Measurements from ENCODE around the gene SFXN4. TPM values are rescaled to one million over a fixed set of nuclear protein-coding genes. Genes with fewer than 3 reads are reported as not detected.
"Not testable (repeated sequence)": the region's sequence is repeated elsewhere in the genome, so short reads cannot be mapped to it uniquely, and the experiment has no call there.

Gene SFXN4
- polyA plus RNA-seq, 6 donors from 2014 or later: 11.0 to 17.1 (median 13.9) TPM

DNA sequence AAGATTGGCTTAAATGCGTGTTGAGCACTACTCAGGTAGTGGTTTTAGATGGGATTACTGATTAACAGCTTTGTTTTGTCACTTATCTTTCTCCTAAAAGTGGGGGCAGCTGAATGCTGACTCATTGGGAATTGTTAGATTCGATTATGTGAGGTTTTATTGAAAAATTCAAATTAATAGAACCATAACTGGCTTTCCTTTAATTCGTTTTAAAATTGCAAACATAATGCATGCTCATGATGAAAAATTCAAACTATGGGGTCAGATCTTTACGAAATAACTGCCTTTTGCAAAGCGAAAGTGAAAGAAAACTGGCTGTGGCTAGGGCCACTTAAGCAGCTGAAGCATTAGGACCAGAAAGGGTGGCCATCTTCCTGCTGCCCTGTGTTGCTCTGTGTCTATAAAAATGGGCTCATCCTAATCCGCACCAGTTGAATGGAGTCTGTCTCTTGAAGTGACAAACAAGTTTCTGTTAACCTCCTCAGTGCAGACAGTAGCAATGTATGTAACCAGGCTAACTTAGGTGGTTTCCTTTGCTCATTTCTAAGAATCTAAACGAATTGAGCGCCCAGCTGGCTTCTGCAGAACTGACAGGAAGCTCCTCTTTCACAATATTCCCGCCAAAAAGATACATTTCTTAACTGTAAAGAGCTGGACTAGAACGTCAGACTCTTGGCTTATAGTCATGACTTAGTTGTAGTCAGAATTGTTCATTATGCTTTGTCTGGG lies 33.8 kb downstream of the SFXN4 start:
- Mint-ChIP-seq H3K36me3 (peaks cover 10 to 11% of the 10 kb centered on the region in 2 donors), H3K4me1 (peaks cover 21 to 26% (median 24%) of the 10 kb centered on the region in 3 donors), H3K27ac (peak overlapping the region; percentile 1 to 89 (median 73)), H3K27me3 (no peaks in the 10 kb centered on the region), H3K9me3 (no peaks in the 10 kb centered on the region), H3K4me3 (peak overlapping the region; percentile 82 to 92 (median 86))
- DNase-seq: peak; percentile 8
- ATAC-seq (ENCODE audit: low read depth in 2 of 2): peak; percentile 61 to 63

DNA sequence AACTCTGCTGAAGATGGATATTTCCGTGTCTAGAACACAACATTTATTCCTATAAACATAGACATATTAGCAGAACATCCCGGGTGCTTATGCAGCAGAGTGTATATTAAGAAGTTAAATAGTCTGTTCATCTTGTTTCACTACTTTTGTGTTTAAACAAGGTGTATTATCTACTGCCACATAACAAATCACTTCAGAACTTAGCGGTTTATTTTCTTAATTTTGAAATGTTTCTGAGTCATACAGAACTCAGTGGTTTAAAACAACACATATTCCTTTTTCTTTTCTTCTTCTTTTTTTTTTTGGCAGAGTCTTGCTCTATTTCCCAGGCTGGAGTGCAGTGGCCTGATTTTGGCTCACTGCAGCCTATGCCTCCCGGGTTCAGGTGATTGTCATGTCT lies 35.8 kb downstream of the SFXN4 start:
- Mint-ChIP-seq H3K4me3 (no peak overlapping the region), H3K4me1 (peaks cover 21 to 26% (median 24%) of the 10 kb centered on the region in 3 donors), H3K36me3 (peaks cover 18 to 20% of the 10 kb centered on the region in 2 donors), H3K27me3 (no peaks in the 10 kb centered on the region), H3K27ac (no peak overlapping the region), H3K9me3 (no peaks in the 10 kb centered on the region)
- ATAC-seq (ENCODE audit: low read depth in 2 of 2) (no peak), DNase-seq (no peak)

DNA sequence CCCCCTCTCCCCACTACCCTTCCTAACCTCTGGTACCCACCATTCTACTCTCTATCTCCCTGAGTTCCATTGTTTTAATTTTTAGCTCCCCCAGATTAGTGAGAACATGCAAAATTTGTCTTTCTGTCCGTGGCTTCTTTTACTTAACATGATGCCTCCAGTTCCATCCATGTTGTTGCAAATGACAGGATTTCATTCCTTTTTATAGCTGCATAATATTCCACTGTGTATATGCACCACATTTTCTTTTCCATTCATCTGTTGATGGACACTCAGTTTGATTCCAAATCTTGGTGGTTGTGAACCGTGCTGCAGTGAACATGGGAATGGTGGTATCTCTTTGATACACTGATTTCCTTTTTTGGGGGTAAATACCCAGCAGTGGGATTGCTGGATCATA lies 39.6 kb downstream of the SFXN4 start:
- peaks cover 13 to 16% of the 10 kb centered on the region in 2 donors for H3K36me3 Mint-ChIP-seq

DNA sequence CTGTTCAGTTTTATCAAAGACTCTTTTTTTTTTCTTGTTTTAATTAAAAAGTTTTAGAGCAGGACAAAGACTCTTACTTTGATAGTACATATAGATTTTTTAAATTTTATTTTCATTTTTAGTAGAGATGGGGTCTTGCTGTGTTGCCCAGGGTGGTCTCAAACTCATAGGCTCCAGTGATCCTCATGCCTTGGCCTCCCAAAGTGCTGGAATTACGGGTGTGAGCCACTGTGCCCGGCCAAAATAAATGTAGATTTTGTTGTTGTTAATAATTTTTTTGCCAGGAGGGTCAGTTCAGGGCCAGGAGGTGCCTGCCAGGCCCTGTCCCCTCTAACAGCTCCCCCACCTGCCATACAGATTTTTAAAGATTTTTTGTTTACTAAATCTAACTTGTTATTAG lies 44.6 kb downstream of the SFXN4 start:
- H3K9me3 Mint-ChIP-seq: no peaks in the 10 kb centered on the region
- DNase-seq: no peak
- no peaks in the 10 kb centered on the region for H3K27me3 Mint-ChIP-seq
- no peak overlapping the region for H3K4me3 Mint-ChIP-seq
- ATAC-seq (ENCODE audit: low read depth in 2 of 2): no peak
- H3K4me1 Mint-ChIP-seq: peaks cover 0 to 2% (median 0%) of the 10 kb centered on the region in 3 donors
- H3K36me3 Mint-ChIP-seq: peaks cover 11 to 12% of the 10 kb centered on the region in 2 donors
- H3K27ac Mint-ChIP-seq: no peak overlapping the region

More for the DNA sequence above, 39.6 kb downstream of the SFXN4 start:
- Mint-ChIP-seq H3K27me3 (no peaks in the 10 kb centered on the region), H3K4me1 (peaks cover 7 to 8% (median 7%) of the 10 kb centered on the region in 3 donors), H3K9me3 (no peaks in the 10 kb centered on the region), H3K4me3 (no peak overlapping the region), H3K27ac (no peak overlapping the region)
- DNase-seq (no peak), ATAC-seq (ENCODE audit: low read depth in 2 of 2) (no peak)

DNA sequence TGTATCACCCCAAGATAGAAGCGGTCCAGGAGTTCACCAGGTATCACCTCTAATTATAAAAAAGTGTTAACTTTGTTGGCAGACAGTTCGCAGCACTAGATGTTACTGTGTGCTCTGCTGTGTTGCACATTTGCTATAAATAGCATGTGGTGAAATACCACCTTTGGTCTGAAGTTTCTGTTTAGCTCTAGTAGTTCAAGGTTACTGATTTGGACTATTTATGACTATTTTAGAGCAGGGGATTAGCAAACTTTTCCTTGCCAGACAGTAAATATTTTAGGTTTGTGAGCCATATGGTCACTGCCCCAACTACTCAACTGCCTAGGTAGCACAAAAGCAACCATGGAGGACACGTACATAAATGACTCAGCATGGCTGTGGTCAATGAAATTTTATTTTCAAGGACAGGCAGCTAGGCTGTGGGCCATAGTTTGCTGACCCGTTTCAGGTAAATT lies 45.1 kb downstream of the SFXN4 start:
- Mint-ChIP-seq H3K4me1 (peaks cover 0 to 2% (median 0%) of the 10 kb centered on the region in 3 donors), H3K4me3 (no peak overlapping the region), H3K36me3 (peaks cover 7 to 9% of the 10 kb centered on the region in 2 donors), H3K27me3 (no peaks in the 10 kb centered on the region), H3K27ac (no peak overlapping the region), H3K9me3 (no peaks in the 10 kb centered on the region)
- ATAC-seq (ENCODE audit: low read depth in 2 of 2) (no peak), DNase-seq (no peak)

DNA sequence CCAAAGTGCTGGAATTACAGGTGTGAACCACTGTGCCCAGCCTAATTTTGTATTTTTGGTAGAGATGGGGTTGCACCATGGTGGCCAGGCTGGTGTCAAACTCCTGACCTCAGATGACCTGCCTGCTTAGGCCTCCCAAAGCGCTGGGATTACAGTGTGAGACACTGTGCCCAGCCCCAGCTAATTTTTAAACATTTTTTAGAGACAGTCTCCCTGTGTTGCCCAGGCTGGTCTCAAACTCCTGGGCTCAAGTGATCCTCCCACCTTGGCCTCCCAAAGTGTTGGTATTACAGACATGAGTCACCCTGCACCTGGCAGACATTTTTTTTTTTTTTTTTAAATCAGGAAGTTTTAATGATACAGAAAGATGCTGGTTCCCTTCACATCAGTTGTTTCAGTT lies 46.1 kb downstream of the SFXN4 start:
- H3K36me3 Mint-ChIP-seq: peaks cover 9% of the 10 kb centered on the region in 2 donors
- H3K4me3 Mint-ChIP-seq: no peak overlapping the region
- no peaks in the 10 kb centered on the region for H3K27me3 Mint-ChIP-seq
- H3K27ac Mint-ChIP-seq: peak overlapping the region in 1 of 6 donors; percentile 39
- ATAC-seq (ENCODE audit: low read depth in 2 of 2): no peak
- H3K4me1 Mint-ChIP-seq: peaks cover 0 to 2% (median 0%) of the 10 kb centered on the region in 3 donors
- no peak for DNase-seq
- H3K9me3 Mint-ChIP-seq: no peaks in the 10 kb centered on the region

DNA sequence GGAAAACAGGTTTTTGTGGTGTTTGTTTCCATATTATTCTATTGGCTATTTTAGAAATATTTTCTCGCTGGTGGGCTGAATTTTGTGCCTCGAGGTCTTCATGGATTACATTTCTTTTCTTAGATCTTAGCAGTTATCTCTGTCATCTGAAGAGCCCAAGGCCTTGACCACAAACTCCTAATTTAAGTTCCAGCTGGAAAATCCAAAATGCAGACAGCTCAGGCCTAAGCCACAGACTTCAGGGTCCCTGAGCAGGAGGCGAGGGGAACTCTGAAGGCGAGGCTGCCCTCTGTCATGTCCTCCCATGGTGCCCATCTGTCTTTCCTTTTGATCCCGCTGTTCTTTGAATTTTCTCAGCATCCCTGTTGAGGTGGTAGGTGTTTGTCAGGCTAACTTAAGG lies 47.3 kb downstream of the SFXN4 start:
- H3K27me3 Mint-ChIP-seq: no peaks in the 10 kb centered on the region
- DNase-seq (no peak), ATAC-seq (ENCODE audit: low read depth in 2 of 2) (no peak)
- H3K9me3 Mint-ChIP-seq: no peaks in the 10 kb centered on the region
- no peak overlapping the region for H3K27ac Mint-ChIP-seq
- peaks cover 0 to 2% (median 0%) of the 10 kb centered on the region in 3 donors for H3K4me1 Mint-ChIP-seq
- no peak overlapping the region for H3K4me3 Mint-ChIP-seq
- peaks cover 9 to 17% of the 10 kb centered on the region in 2 donors for H3K36me3 Mint-ChIP-seq

DNA sequence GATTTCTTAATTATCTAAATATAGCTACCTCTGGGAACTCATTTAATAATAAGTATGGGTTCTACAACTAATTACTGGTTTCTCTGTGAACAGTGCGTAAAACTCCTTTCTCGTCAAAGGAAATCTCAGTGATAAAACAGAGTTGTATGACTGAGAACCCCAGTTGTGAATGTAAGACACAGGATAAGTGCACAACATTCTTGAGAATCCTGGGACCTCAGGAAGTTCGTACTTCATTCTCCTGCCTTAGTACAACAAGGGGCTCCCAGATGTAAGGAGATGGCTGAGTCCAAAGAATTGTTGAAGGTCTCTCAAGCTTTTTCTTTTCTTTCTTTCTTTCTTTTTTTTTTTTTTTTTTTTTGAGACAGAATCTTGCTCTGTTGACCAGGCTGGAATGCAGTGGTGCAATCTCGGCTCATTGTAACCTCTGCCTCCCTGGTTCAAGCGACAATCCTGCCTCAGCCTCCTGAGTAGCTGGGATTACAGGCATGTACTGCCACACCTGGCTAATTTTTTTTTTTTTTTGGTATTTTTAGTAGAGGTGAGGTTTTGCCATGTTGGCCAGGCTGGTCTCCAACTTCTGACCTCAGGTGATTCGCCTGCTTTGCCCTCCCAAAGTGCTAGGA lies 49.1 kb downstream of the SFXN4 start:
- H3K27me3 Mint-ChIP-seq: no peaks in the 10 kb centered on the region
- no peak for DNase-seq
- no peak overlapping the region for H3K27ac Mint-ChIP-seq
- peaks cover 0 to under 1% (median 0%) of the 10 kb centered on the region in 3 donors for H3K4me1 Mint-ChIP-seq
- peaks cover 4 to 10% of the 10 kb centered on the region in 2 donors for H3K36me3 Mint-ChIP-seq
- ATAC-seq (ENCODE audit: low read depth in 2 of 2): no peak
- H3K9me3 Mint-ChIP-seq: no peaks in the 10 kb centered on the region
- no peak overlapping the region for H3K4me3 Mint-ChIP-seq

DNA sequence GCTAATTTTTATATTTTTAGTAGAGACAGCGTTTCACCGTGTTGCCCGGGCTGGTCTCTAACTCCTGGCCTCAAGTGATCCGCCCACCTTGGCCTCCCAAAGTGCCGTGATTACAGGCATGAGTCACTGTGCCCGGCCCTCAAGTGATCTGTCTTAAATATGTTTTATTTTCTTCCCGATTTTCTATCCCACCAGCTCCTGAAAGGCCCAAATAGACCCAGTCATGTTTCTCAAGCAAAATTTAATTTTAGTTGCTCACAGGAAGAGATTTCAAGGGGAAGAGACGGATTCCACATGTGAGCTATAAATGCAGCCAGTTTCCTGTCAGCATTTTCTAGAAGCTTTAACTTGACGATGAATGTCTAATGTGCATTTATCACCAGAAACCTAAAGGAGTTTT lies 49.6 kb downstream of the SFXN4 start:
- Mint-ChIP-seq H3K27ac (no peak overlapping the region), H3K9me3 (no peaks in the 10 kb centered on the region), H3K36me3 (peaks cover 4 to 10% of the 10 kb centered on the region in 2 donors), H3K4me1 (no peaks in the 10 kb centered on the region), H3K4me3 (no peak overlapping the region), H3K27me3 (no peaks in the 10 kb centered on the region)
- no peak for ATAC-seq (ENCODE audit: low read depth in 2 of 2)
- DNase-seq: no peak

DNA sequence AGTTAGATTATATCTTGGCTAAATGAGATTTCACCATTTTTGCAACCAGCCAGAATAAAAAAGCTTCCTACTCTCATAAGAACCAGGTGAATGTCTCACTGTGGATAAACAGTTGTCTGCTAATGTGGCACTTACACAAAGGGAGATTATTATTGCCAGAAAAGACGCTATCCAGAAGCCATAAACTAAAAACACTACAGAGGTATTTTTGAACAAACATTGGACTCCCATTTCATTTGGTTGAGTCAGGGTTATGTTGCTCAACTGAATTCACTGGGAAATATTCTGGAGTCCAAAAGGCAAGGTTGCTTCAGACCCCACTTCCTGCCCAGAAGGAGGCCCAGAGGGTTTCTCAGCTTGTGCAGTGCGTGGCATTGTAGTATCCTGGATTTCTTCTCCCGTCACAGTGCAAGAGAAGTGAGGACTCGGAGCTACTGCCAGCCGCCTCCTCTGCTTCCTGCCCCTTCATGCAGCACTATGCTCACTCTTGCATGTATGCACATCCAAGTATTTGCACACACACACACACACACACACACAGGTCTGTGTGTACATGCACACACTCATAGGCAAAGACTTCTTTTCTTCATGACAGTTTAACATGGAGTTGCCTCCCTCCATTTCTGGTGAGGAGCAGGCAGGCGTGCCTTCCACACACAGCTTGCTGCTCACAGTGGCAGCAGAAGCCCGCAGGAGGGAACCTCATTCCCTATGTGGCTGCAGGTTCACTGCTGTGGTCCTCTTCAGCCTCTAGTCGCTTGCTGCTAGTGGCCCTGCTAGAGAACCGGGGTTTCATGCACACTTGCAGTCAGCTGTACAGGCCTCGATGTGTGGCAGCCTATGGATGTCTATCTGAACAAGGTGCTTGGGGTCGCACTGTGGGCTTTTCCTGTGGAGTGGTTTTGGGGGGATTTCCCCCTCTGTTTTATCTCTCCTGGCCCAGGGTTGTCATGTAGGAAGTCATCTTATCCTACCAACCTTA lies 51.5 kb downstream of the SFXN4 start:
- Mint-ChIP-seq H3K4me3 (no peak overlapping the region), H3K4me1 (no peaks in the 10 kb centered on the region), H3K9me3 (no peaks in the 10 kb centered on the region), H3K36me3 (peaks cover 7 to 10% of the 10 kb centered on the region in 2 donors), H3K27ac (peak overlapping the region in 1 of 6 donors; percentile 39), H3K27me3 (no peaks in the 10 kb centered on the region)
- DNase-seq: no peak
- no peak for ATAC-seq (ENCODE audit: low read depth in 2 of 2)

DNA sequence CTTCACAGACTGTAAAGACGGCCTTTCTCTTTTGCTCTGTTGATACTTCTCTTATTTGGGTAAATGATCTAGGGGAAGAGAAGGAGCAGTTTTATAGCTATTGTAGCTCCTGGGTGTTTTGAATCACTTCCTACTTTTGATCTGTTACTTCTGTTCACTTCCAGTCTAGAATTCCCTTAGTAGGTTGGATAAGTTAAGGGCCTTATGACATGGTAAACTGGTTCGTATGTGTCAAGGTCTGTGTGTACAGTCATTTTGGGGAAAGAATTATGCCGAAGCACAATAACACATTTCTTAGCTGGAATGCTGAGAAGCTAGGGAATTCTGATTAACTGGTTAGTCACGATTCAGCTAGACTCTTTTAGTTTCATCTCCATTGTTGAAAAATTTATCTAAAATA lies 53.5 kb downstream of the SFXN4 start:
- ATAC-seq (ENCODE audit: low read depth in 2 of 2) (no peak), DNase-seq (no peak)
- Mint-ChIP-seq H3K4me1 (no peaks in the 10 kb centered on the region), H3K4me3 (no peak overlapping the region), H3K9me3 (no peaks in the 10 kb centered on the region), H3K27ac (no peak overlapping the region), H3K27me3 (no peaks in the 10 kb centered on the region), H3K36me3 (peaks cover 3 to 10% of the 10 kb centered on the region in 2 donors)

DNA sequence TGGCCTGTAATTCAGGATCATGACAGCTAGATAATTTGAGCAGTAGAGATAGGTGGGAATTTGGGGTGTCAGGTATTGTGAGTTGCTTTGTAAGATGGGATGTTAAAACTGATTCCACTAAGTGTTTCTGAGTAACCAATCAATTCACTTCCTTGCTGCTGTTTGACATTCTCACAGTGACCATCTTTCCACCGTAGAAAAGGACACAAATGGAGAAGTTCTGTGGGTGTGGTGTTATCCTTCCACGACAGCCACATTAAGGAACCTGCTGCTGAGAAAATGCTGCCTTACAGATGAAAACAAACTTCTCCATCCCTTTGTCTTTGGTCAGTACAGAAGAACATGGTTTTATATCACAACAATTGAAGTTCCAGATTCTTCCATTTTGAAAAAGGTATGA lies 57.7 kb downstream of the SFXN4 start:
- not testable (repeated sequence) for H3K4me1 Mint-ChIP-seq; ATAC-seq (ENCODE audit: low read depth in 2 of 2); H3K36me3 Mint-ChIP-seq; H3K9me3 Mint-ChIP-seq; H3K27ac Mint-ChIP-seq; DNase-seq; H3K27me3 Mint-ChIP-seq
- peak overlapping the region in 1 of 8 donors; percentile 29 for H3K4me3 Mint-ChIP-seq

DNA sequence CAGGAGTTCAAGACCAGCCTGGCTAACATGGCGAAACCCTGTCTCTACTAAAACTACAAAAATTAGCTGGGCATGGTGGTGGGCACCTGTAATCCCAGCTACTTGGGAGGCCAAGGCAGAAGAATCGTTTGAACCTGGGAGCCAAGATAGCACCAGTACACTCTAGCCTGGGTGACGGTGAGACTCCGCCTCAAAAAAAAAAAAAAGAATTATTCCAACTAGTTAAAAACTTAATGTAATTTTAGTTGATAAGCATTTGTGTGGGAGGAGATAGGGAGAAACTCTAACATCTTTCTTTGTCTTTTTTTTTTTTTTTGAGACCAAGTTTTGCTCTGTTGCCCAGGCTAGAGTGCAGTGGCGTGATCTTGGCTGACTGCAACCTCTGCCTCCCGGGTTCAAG lies 58.4 kb downstream of the SFXN4 start:
- not testable (repeated sequence) for H3K27me3 Mint-ChIP-seq; H3K27ac Mint-ChIP-seq; H3K9me3 Mint-ChIP-seq; ATAC-seq (ENCODE audit: low read depth in 2 of 2); H3K4me1 Mint-ChIP-seq; H3K36me3 Mint-ChIP-seq; DNase-seq
- H3K4me3 Mint-ChIP-seq: peak overlapping the region in 1 of 8 donors; percentile 29
